Activated naive CD4-positive, alpha-beta T cell treated with anti-CD3 and anti-CD28 coated beads for 36 hours (primary cell): Measurements from ENCODE around the gene COL28A1. TPM values are rescaled to one million over a fixed set of nuclear protein-coding genes. Genes with fewer than 3 reads are reported as not detected.

Experiments
- CTCF ChIA-PET: fragments of 350-600 bp; sonication (Branson Sonifier 250); formaldehyde crosslinking; loops from one replicate; lab custom pipeline; 2021; ENCODE audit warnings: antibody characterized with exemption; lab: Charles Lee
- DNase-seq: peaks from one replicate; pipeline ENCODE4 v3.0.0-alpha.2; 2020
- H3K27ac Mint-ChIP-seq: one replicate; pipeline ENCODE4 v1.8.0; 2021; ENCODE audit warnings: mild to moderate bottlenecking, mixed read lengths
- H3K27me3 Mint-ChIP-seq: one replicate; pipeline ENCODE4 v1.8.0; 2021; ENCODE audit warnings: low read depth, mixed read lengths
- H3K36me3 Mint-ChIP-seq: one replicate; pipeline ENCODE4 v1.8.0; 2021; ENCODE audit warnings: low read depth, mixed read lengths
- H3K4me1 Mint-ChIP-seq: one replicate; pipeline ENCODE4 v1.8.0; 2021; ENCODE audit warnings: low read depth, mixed read lengths
- H3K4me3 Mint-ChIP-seq: one replicate; pipeline ENCODE4 v1.8.0; 2021; ENCODE audit warnings: mild to moderate bottlenecking, moderate library complexity, mixed read lengths
- H3K9me3 Mint-ChIP-seq: one replicate; pipeline ENCODE4 v1.8.0; 2021; ENCODE audit warnings: mixed read lengths
- intact Hi-C: fragments of 100-400 bp; cut with micrococcal nuclease; formaldehyde crosslinking; loops from one replicate; pipeline ENCODE4 v1.15.1; 2023
- total RNA-seq, 2 experiments: library from RNA; stranded (reverse); gene quantifications; one replicate each; pipeline ENCODE4 v1.2.3, GENCODE V29; 2021

COL28A1 gene
- total RNA-seq, 2 experiments from 2014 or later = not detected

- no peaks in the 10 kb centered on the region for H3K36me3 Mint-ChIP-seq
- H3K27ac Mint-ChIP-seq = no peak overlapping the region
- no peak for DNase-seq
- peaks cover 4% of the 10 kb centered on the region for H3K27me3 Mint-ChIP-seq
- CTCF ChIA-PET = interaction anchor here (0.6 to 0.9 kb wide), 2 partner anchors 214 to 415 kb away, joined by 3 read pairs; no protein-coding TSS in a partner anchor
- H3K4me3 Mint-ChIP-seq = no peak overlapping the region
- H3K9me3 Mint-ChIP-seq = no peaks in the 10 kb centered on the region
- no peaks in the 10 kb centered on the region for H3K4me1 Mint-ChIP-seq
- intact Hi-C loops = no loop called here
These were observed 19.5 kb downstream of the COL28A1 start for GRCh38 chr7:7516156-7516555.

GRCh38 chr7:7512861-7513597 is 22.6 kb downstream of the COL28A1 start:
- Mint-ChIP-seq H3K4me1 (no peaks in the 10 kb centered on the region), H3K27me3 (peaks cover 4% of the 10 kb centered on the region), H3K27ac (no peak overlapping the region), H3K4me3 (no peak overlapping the region), H3K9me3 (no peaks in the 10 kb centered on the region), H3K36me3 (no peaks in the 10 kb centered on the region)
- CTCF ChIA-PET = interaction anchor here (0.6 to 0.8 kb wide), 2 partner anchors 330 to 850 kb away, joined by 4 to 5 read pairs; no protein-coding TSS in a partner anchor
- DNase-seq = no peak
- intact Hi-C loops = no loop called here

GRCh38 chr7:7510794-7511193 is 24.9 kb downstream of the COL28A1 start:
- Mint-ChIP-seq H3K9me3 (no peaks in the 10 kb centered on the region), H3K4me1 (no peaks in the 10 kb centered on the region), H3K27ac (no peak overlapping the region), H3K4me3 (no peak overlapping the region), H3K27me3 (peaks cover 4% of the 10 kb centered on the region), H3K36me3 (no peaks in the 10 kb centered on the region)
- CTCF ChIA-PET = no interaction called here
- intact Hi-C loops = no loop called here
- no peak for DNase-seq

GRCh38 chr7:7505915-7506314 is 29.8 kb downstream of the COL28A1 start:
- Mint-ChIP-seq H3K36me3 (no peaks in the 10 kb centered on the region), H3K9me3 (no peaks in the 10 kb centered on the region), H3K4me1 (no peaks in the 10 kb centered on the region), H3K4me3 (no peak overlapping the region), H3K27me3 (no peaks in the 10 kb centered on the region), H3K27ac (no peak overlapping the region)
- DNase-seq = no peak
- intact Hi-C loops = no loop called here
- CTCF ChIA-PET = no interaction called here

GRCh38 chr7:7504910-7505704 is 30.6 kb downstream of the COL28A1 start:
- Mint-ChIP-seq H3K9me3 (no peaks in the 10 kb centered on the region), H3K27ac (no peak overlapping the region), H3K4me3 (no peak overlapping the region), H3K36me3 (no peaks in the 10 kb centered on the region), H3K4me1 (no peaks in the 10 kb centered on the region), H3K27me3 (no peaks in the 10 kb centered on the region)
- CTCF ChIA-PET = interaction anchor here (0.7 kb wide), 1 partner anchor 530 kb away, joined by 3 read pairs; no protein-coding TSS in a partner anchor
- intact Hi-C loops = no loop called here
- DNase-seq = no peak

GRCh38 chr7:7499892-7500291 is 35.8 kb downstream of the COL28A1 start:
- H3K4me1 Mint-ChIP-seq = no peaks in the 10 kb centered on the region
- H3K27me3 Mint-ChIP-seq = no peaks in the 10 kb centered on the region
- intact Hi-C loops = no loop called here
- H3K36me3 Mint-ChIP-seq = no peaks in the 10 kb centered on the region
- H3K9me3 Mint-ChIP-seq = no peaks in the 10 kb centered on the region
- DNase-seq = no peak
- CTCF ChIA-PET = no interaction called here
- H3K4me3 Mint-ChIP-seq = no peak overlapping the region
- H3K27ac Mint-ChIP-seq = no peak overlapping the region

- intact Hi-C loops = no loop called here
- DNase-seq = no peak
- Mint-ChIP-seq H3K27me3 (no peaks in the 10 kb centered on the region), H3K9me3 (no peaks in the 10 kb centered on the region), H3K4me1 (no peaks in the 10 kb centered on the region), H3K4me3 (no peak overlapping the region), H3K27ac (no peak overlapping the region), H3K36me3 (no peaks in the 10 kb centered on the region)
- CTCF ChIA-PET = interaction anchor here (0.6 kb wide), 1 partner anchor 43 kb away, joined by 3 read pairs; no protein-coding TSS in a partner anchor
These were observed 36.8 kb downstream of the COL28A1 start for GRCh38 chr7:7498856-7499255.

GRCh38 chr7:7496311-7496710 is 39.4 kb downstream of the COL28A1 start:
- intact Hi-C loops = no loop called here
- DNase-seq = no peak
- no peak overlapping the region for H3K27ac Mint-ChIP-seq
- no peak overlapping the region for H3K4me3 Mint-ChIP-seq
- no peaks in the 10 kb centered on the region for H3K4me1 Mint-ChIP-seq
- H3K9me3 Mint-ChIP-seq = no peaks in the 10 kb centered on the region
- no peaks in the 10 kb centered on the region for H3K36me3 Mint-ChIP-seq
- CTCF ChIA-PET = no interaction called here
- no peaks in the 10 kb centered on the region for H3K27me3 Mint-ChIP-seq

GRCh38 chr7:7495171-7495570 is 40.5 kb downstream of the COL28A1 start:
- H3K27me3 Mint-ChIP-seq = no peaks in the 10 kb centered on the region

GRCh38 chr7:7491044-7491443 is 44.6 kb downstream of the COL28A1 start:
- no peaks in the 10 kb centered on the region for H3K36me3 Mint-ChIP-seq
- H3K27ac Mint-ChIP-seq = no peak overlapping the region
- no peak for DNase-seq
- intact Hi-C loops = no loop called here
- H3K4me3 Mint-ChIP-seq = no peak overlapping the region
- H3K27me3 Mint-ChIP-seq = no peaks in the 10 kb centered on the region
- H3K9me3 Mint-ChIP-seq = peaks cover 7% of the 10 kb centered on the region
- CTCF ChIA-PET = no interaction called here
- H3K4me1 Mint-ChIP-seq = no peaks in the 10 kb centered on the region

More at GRCh38 chr7:7495171-7495570, 40.5 kb downstream of the COL28A1 start:
- intact Hi-C loops = no loop called here
- CTCF ChIA-PET = no interaction called here
- H3K36me3 Mint-ChIP-seq = no peaks in the 10 kb centered on the region
- H3K4me3 Mint-ChIP-seq = no peak overlapping the region
- H3K4me1 Mint-ChIP-seq = no peaks in the 10 kb centered on the region
- no peak for DNase-seq
- H3K27ac Mint-ChIP-seq = no peak overlapping the region
- no peaks in the 10 kb centered on the region for H3K9me3 Mint-ChIP-seq

- Mint-ChIP-seq H3K4me1 (no peaks in the 10 kb centered on the region), H3K9me3 (peaks cover 7% of the 10 kb centered on the region), H3K27me3 (no peaks in the 10 kb centered on the region), H3K27ac (no peak overlapping the region), H3K4me3 (no peak overlapping the region), H3K36me3 (no peaks in the 10 kb centered on the region)
- CTCF ChIA-PET = no interaction called here
- intact Hi-C loops = no loop called here
- DNase-seq = no peak
These were observed 45.7 kb downstream of the COL28A1 start for GRCh38 chr7:7490003-7490402.

- Mint-ChIP-seq H3K27ac (no peak overlapping the region), H3K4me3 (no peak overlapping the region), H3K36me3 (no peaks in the 10 kb centered on the region), H3K27me3 (no peaks in the 10 kb centered on the region), H3K4me1 (no peaks in the 10 kb centered on the region), H3K9me3 (peaks cover 7% of the 10 kb centered on the region)
- intact Hi-C loops = no loop called here
- no peak for DNase-seq
- CTCF ChIA-PET = no interaction called here
These were observed 46.1 kb downstream of the COL28A1 start for GRCh38 chr7:7489546-7489945.
